ENCODE results near the gene RBM22. TPM values are rescaled to one million over a fixed set of nuclear protein-coding genes. Genes with fewer than 3 reads are reported as not detected.

RBM22 gene
- total and polyA plus RNA-seq, 2 of the 8 experiments (the other 6 are each of a cell fraction or from before 2014, with no cell fraction given) = 20.8 to 33.9 TPM

GRCh38 chr5:150671509-150672236 is 29.2 kb downstream of the RBM22 start:
- peaks cover 0 to 16% (median 0%) of the 10 kb centered on the region in 4 experiments; a peak in 2 of 8 replicates for H3K36me3 ChIP-seq (ENCODE audit: control insufficient read depth in 2 of 4, insufficient read depth in 4 of 4, low read length in 3 of 4)
- peak overlapping the region; percentile 59 for H4K91ac ChIP-seq (replicated peaks; ENCODE audit: insufficient read length, low read length)
- peak overlapping the region; percentile 36; the same call in 1 of the 2 replicates for H2BK15ac ChIP-seq (ENCODE audit: low read length)
- ChIA-PET POLR2A (ENCODE audit: partially characterized antibody) (interaction anchor here (0.6 to 4.7 kb wide), 24 partner anchors 10 to 222 kb away, joined by 3 to 70 read pairs (median 4); partner anchors contain the start of genes DCTN4, MYOZ3 and RBM22), CTCF (ENCODE audit: partially characterized antibody) (interaction anchor here (0.8 to 2.5 kb wide), 9 partner anchors 11 to 222 kb away, joined by 3 to 18 read pairs (median 5); partner anchors contain the start of genes IRGM, MYOZ3, RBM22 and RPS14)
- peak overlapping the region; percentile 92 for H2BK5ac ChIP-seq (ENCODE audit: low read depth, low read length)
- peak overlapping the region; percentile 62 for H3K4ac ChIP-seq (replicated peaks; ENCODE audit: insufficient read length, low read depth, low read length)
- H3K79me2 ChIP-seq (ENCODE audit: control insufficient read depth in 1 of 2, insufficient read depth in 2 of 2, low read length in 2 of 2) = peaks cover 0 to 9% of the 10 kb centered on the region in 2 experiments; a peak in 2 of 4 replicates
- H2AK5ac ChIP-seq (ENCODE audit: low read depth, low read length) = no peak overlapping the region
- peak overlapping the region; percentile 73 to 94 for H3K4me2 ChIP-seq (ENCODE audit: insufficient read depth in 1 of 2, low read depth in 2 of 2, low read length in 2 of 2)
- H2AFZ ChIP-seq (ENCODE audit: low read length) = peak overlapping the region; percentile 68
- H3K14ac ChIP-seq (ENCODE audit: insufficient read length) = peak overlapping the region; percentile 67
- peak overlapping the region; percentile 55 to 88 (median 86) for H3K9ac ChIP-seq (replicated peaks in 1 of 4; ENCODE audit: extremely low read depth in 1 of 4, low read depth in 3 of 4, low read length in 3 of 4)
- H4K20me1 ChIP-seq (replicated peaks in 1 of 2; ENCODE audit: control insufficient read depth in 1 of 2, insufficient read depth in 2 of 2, low read length in 2 of 2) = no peaks in the 10 kb centered on the region
- WGBS, 2 experiments (ENCODE audit: extremely low coverage in 1 of 2, insufficient coverage in 1 of 2, insufficient read length in 1 of 2, insufficient replicate concordance in 2 of 2, low coverage in 1 of 2, low lambda C conversion rate in 2 of 2, missing lambda C conversion rate in 1 of 2) = 3% methylated on average over 34 of the region's 51 CpGs; no CpG with 5 or more reads in 1 of the 2 experiments
- H2BK120ac ChIP-seq (replicated peaks; ENCODE audit: low read depth, low read length) = peak overlapping the region; percentile 3
- peak overlapping the region; percentile 87 for H4K8ac ChIP-seq (ENCODE audit: extremely low read depth, insufficient read depth, low read length)
- H2BK20ac ChIP-seq (ENCODE audit: low read length) = no peak overlapping the region
- H3K4me3 ChIP-seq (ENCODE audit: extremely low read depth in 1 of 4, insufficient read depth in 2 of 4, low read depth in 3 of 4, low read length in 4 of 4) = peak overlapping the region; percentile 88 to 96 (median 93)
- H3K27ac ChIP-seq (ENCODE audit: low read depth, low read length) = peak overlapping the region; percentile 90
- H2BK12ac ChIP-seq (ENCODE audit: low read depth, low read length) = peak overlapping the region; percentile 70
- peaks cover 5 to 23% (median 14%) of the 10 kb centered on the region in 4 experiments for H3K4me1 ChIP-seq (replicated peaks in 1 of 4; ENCODE audit: control insufficient read depth in 3 of 4, insufficient read depth in 4 of 4, low read length in 3 of 4)
- peak overlapping the region; percentile 93 for H3K18ac ChIP-seq (ENCODE audit: extremely low read depth, low read length)
- no peak overlapping the region for H3K23ac ChIP-seq (ENCODE audit: insufficient read length)
- no peaks in the 10 kb centered on the region for H3K79me1 ChIP-seq (ENCODE audit: low read depth, low read length)
- no peaks in the 10 kb centered on the region for H3K9me3 ChIP-seq (ENCODE audit: insufficient read depth in 2 of 2, low read depth in 1 of 2, low read length in 1 of 2)
- H3K23me2 ChIP-seq (ENCODE audit: low read depth, low read length) = peaks cover 9% of the 10 kb centered on the region
- peak overlapping the region; percentile 77 for H4K5ac ChIP-seq (ENCODE audit: insufficient read length, low read depth, low read length)
- FAIRE-seq = no peak
- DNase-seq (ENCODE audit: low read depth in 1 of 2, low spot score in 2 of 2) = peak in 1 of 2 experiments; percentile 79
- H3K27me3 ChIP-seq (replicated peaks in 1 of 4; ENCODE audit: control insufficient read depth in 3 of 4, extremely low read depth in 1 of 4, insufficient read depth in 3 of 4, low read length in 3 of 4) = no peaks in the 10 kb centered on the region
- peak overlapping the region; percentile 62 for H3K56ac ChIP-seq (replicated peaks; ENCODE audit: insufficient read length, low read depth, low read length)
- TF ChIP-seq MAX (IDR thresholded peaks at IDR 0.05) (peak; percentile 61; the same call in 1 of the 2 replicates), NANOG (IDR thresholded peaks at IDR 0.05; ENCODE audit: insufficient read depth, low read depth, low read length, poor library complexity, severe bottlenecking) (no peak), SP1 (IDR thresholded peaks at IDR 0.05; ENCODE audit: low read depth, low read length) (no peak), POU5F1 (IDR thresholded peaks at IDR 0.05; ENCODE audit: low read depth, low read length) (no peak), FOSL1 (IDR thresholded peaks at IDR 0.05; ENCODE audit: insufficient read depth, low read depth, low read length) (no peak), SIRT6 (IDR thresholded peaks at IDR 0.05; ENCODE audit: low read length) (no peak), TCF12 (IDR thresholded peaks at IDR 0.05; ENCODE audit: low read depth, low read length) (0 out of 2 replicates have a peak, but pooled peaks have one; percentile 22), SUZ12 (IDR thresholded peaks at IDR 0.05; ENCODE audit: low read length) (no peak), YY1 (IDR thresholded peaks at IDR 0.05; ENCODE audit: low read depth, low read length) (no peak), KDM1A (IDR thresholded peaks at IDR 0.05; ENCODE audit: borderline replicate concordance, low read length) (no peak)

Data from H1 (cell line).